GM13976 (cell line): ENCODE data around the gene OSBP2.

Experiments used
- DNase-seq: peaks from one replicate; pipeline ENCODE4 v3.0.0; 2012; ENCODE audit warnings: low spot score
- in situ Hi-C: fragments of 300-500 bp; cut with MboI; formaldehyde crosslinking; loops from one replicate; pipeline ENCODE4 v1.12.0; 2022; ENCODE audit warnings: low sequenced_read_pairs, mixed read lengths, inconsistent platforms; ENCODE audit not compliant: unreplicated experiment
- TF ChIP-seq, protein P1 (sequence below): IDR thresholded peaks from 2 replicates; pipeline ENCODE4 v1.5.1; 2012; ENCODE audit warnings: borderline replicate concordance, mild to moderate bottlenecking; ENCODE audit not compliant: insufficient read depth; ENCODE audit errors: extremely low read depth, missing control alignments, control extremely low read depth

Gene OSBP2

GRCh38 chr22:30855677-30856518, 161.2 kb downstream of the OSBP2 start:
- TF ChIP-seq, protein P1, sequence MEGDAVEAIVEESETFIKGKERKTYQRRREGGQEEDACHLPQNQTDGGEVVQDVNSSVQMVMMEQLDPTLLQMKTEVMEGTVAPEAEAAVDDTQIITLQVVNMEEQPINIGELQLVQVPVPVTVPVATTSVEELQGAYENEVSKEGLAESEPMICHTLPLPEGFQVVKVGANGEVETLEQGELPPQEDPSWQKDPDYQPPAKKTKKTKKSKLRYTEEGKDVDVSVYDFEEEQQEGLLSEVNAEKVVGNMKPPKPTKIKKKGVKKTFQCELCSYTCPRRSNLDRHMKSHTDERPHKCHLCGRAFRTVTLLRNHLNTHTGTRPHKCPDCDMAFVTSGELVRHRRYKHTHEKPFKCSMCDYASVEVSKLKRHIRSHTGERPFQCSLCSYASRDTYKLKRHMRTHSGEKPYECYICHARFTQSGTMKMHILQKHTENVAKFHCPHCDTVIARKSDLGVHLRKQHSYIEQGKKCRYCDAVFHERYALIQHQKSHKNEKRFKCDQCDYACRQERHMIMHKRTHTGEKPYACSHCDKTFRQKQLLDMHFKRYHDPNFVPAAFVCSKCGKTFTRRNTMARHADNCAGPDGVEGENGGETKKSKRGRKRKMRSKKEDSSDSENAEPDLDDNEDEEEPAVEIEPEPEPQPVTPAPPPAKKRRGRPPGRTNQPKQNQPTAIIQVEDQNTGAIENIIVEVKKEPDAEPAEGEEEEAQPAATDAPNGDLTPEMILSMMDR = no peak
- in situ Hi-C loops = no loop called here
- DNase-seq = no peak

DNA sequence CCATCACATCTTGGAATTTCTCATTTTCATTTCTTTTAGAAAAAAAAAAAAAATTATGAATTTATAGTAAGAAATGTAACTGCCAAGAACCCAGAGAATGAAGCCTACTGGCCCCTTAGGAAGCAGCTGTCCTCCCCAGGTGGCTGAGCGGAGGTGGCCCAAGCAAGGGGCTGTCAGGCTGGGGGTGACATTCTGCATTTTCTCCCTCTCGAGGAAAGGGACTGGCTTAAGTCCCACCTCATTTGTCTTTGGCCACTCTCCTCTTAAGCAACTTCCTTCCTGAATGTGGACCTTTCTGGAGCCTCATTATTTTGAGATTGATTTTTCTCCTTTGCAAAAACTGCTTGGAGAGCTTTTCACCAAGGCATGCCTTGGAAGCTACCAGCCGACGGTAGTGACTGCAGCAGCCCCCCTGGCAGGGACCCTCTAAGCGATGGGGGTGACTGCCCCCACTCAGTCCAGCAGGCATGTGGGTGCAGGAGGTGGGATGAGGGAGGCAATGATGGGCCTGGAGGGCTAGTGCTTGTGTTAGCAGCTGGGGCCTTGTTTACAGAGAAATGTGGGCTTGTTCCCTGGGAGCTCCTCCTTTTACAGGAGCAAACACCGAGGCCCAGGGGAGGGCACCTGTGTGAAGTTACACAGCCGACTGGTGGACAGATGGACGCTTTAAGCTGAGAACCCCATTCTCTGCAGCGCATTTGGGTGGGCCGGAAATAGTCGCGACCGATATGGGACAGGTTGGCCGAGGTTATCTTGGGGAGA, 162.2 kb downstream of the OSBP2 start:
- in situ Hi-C loops = no loop called here
- TF ChIP-seq, protein P1 = no peak
- DNase-seq = no peak

DNA sequence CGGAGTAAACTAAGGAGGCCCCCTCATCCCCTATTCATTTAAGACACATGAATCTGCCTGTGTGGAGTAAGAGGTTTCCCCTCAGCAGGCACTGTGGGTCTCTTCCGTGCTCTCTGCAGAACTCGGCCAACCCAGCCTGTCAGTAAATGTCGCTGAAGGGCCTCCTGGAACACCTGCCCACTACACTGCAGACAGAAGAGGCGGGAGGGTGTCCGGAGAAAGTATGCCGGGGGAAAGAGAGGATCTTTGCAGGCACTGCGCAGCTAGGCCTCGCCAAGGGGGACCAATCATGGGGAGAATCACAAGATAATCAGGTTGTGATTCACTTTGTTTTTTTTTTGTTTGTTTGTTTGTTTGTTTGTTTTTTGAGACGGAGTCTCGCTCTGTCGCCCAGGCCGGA, 163.1 kb downstream of the OSBP2 start:
- no peak for DNase-seq
- in situ Hi-C loops = no loop called here
- TF ChIP-seq, protein P1 = no peak

DNA sequence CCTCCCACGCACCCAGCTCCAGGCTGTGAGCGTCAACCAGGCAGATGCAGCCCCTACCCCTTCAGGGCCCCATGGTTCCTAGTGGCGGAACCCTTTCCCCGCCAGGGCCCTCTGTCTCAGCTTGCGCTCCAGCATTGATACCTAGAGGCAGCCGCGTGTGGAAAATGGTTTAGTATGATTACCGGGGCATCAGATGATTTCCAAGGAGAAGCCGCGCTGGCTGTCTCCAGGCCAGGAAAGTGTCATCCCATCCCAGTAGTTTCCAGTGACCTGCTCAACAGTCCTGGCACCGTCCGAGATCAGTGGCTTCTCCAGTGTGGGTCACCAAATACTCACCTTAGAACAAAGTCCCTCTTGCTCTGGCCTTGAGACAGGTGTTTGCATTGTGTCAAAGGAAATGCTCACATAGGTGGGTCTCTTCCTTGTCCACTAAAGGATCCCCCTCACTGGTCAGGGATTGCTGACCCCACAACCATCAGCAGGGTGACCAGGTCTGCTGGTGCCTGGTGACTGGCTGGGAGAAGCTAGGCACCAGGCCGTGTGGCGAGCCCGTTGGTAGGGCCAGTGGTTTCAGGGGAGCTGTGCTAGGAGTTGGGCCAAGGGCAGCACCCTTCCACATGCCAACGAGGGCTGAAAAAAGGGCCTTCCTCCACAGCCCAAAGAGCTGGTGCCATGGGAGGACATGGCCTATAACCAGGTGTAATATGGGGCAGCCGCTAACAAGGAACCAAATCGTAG, 164.5 kb downstream of the OSBP2 start:
- TF ChIP-seq, protein P1 = no peak
- no peak for DNase-seq
- in situ Hi-C loops = no loop called here

- in situ Hi-C loops = no loop called here
- DNase-seq = no peak
- TF ChIP-seq, protein P1 = no peak
Observed at GRCh38 chr22:30859714-30860095, 165.0 kb downstream of the OSBP2 start.
